ENCODE measurements around the gene MDC1. TPM values are rescaled to one million over a fixed set of nuclear protein-coding genes. Genes with fewer than 3 reads are reported as not detected.

MDC1 gene
- total and polyA plus RNA-seq, 2 of the 13 experiments (the other 11 are each of a cell fraction or from before 2014, with no cell fraction given): 8.4 to 14.0 TPM

DNA sequence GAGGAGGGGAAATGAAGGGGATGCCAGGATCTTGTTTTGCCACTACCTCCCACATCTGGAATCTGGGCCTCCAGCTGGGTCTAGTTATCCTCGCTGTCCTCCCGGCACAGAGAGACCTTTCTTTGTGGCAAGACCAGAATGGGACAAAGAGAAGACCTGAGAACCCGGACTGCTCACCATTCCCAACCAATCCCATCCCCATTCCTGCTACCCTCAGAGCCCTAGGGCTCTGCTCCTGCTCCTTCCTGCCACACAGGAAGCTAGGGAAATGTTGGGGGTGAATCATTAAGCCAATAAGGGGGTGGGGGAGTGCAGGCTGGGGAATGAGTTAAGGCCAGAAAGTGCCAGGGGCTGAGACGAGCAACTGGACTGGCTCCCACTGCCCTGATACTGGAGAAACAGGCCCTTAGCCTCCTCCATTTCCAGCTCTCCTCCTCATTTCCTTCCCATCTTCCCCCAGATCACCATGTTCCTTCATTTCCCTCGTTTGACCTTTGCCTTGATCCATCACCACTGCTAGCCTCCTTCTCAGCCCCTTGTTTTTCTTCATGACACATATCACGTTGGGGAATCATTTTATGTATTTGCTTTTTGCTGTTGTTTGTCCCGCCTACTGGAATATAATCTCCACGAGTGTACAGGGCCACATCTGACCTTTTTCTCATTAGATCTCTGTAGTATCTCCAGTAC, 31.9 kb upstream of the MDC1 start (continued):
- TF ChIP-seq, protein P1, sequence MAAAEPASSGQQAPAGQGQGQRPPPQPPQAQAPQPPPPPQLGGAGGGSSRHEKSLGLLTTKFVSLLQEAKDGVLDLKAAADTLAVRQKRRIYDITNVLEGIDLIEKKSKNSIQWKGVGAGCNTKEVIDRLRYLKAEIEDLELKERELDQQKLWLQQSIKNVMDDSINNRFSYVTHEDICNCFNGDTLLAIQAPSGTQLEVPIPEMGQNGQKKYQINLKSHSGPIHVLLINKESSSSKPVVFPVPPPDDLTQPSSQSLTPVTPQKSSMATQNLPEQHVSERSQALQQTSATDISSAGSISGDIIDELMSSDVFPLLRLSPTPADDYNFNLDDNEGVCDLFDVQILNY (CRISPR knock-in tag; conservative IDR thresholded peaks at IDR 0.05): no peak
- TF ChIP-seq ELF3 (CRISPR knock-in tag; IDR thresholded peaks at IDR 0.05): peak; percentile 78
- TF ChIP-seq, protein P2, sequence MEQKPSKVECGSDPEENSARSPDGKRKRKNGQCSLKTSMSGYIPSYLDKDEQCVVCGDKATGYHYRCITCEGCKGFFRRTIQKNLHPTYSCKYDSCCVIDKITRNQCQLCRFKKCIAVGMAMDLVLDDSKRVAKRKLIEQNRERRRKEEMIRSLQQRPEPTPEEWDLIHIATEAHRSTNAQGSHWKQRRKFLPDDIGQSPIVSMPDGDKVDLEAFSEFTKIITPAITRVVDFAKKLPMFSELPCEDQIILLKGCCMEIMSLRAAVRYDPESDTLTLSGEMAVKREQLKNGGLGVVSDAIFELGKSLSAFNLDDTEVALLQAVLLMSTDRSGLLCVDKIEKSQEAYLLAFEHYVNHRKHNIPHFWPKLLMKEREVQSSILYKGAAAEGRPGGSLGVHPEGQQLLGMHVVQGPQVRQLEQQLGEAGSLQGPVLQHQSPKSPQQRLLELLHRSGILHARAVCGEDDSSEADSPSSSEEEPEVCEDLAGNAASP (CRISPR knock-in tag; IDR thresholded peaks at IDR 0.05; ENCODE audit: borderline replicate concordance): peak; percentile 48; the same call in 1 of the 2 replicates
- no peak for TF ChIP-seq ZNF251 (CRISPR knock-in tag; IDR thresholded peaks at IDR 0.05)
- TF ChIP-seq, protein P3, sequence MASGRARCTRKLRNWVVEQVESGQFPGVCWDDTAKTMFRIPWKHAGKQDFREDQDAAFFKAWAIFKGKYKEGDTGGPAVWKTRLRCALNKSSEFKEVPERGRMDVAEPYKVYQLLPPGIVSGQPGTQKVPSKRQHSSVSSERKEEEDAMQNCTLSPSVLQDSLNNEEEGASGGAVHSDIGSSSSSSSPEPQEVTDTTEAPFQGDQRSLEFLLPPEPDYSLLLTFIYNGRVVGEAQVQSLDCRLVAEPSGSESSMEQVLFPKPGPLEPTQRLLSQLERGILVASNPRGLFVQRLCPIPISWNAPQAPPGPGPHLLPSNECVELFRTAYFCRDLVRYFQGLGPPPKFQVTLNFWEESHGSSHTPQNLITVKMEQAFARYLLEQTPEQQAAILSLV (CRISPR knock-in tag; IDR thresholded peaks at IDR 0.05; ENCODE audit: borderline replicate concordance): 0 out of 2 replicates have a peak, but pooled peaks have one; percentile 72
- TF ChIP-seq GLI4 (CRISPR knock-in tag; IDR thresholded peaks at IDR 0.05; ENCODE audit: borderline replicate concordance): no peak
- peak; percentile 67 for TF ChIP-seq ZFX (CRISPR knock-in tag; IDR thresholded peaks at IDR 0.05; ENCODE audit: low read depth)
- no peak for TF ChIP-seq NCOA5 (CRISPR knock-in tag; IDR thresholded peaks at IDR 0.05)
- TF ChIP-seq, protein P4, sequence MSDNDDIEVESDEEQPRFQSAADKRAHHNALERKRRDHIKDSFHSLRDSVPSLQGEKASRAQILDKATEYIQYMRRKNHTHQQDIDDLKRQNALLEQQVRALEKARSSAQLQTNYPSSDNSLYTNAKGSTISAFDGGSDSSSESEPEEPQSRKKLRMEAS (IDR thresholded peaks at IDR 0.05): peak; percentile 46
- TF ChIP-seq, protein P5, sequence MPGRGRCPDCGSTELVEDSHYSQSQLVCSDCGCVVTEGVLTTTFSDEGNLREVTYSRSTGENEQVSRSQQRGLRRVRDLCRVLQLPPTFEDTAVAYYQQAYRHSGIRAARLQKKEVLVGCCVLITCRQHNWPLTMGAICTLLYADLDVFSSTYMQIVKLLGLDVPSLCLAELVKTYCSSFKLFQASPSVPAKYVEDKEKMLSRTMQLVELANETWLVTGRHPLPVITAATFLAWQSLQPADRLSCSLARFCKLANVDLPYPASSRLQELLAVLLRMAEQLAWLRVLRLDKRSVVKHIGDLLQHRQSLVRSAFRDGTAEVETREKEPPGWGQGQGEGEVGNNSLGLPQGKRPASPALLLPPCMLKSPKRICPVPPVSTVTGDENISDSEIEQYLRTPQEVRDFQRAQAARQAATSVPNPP (CRISPR knock-in tag; IDR thresholded peaks at IDR 0.05): no peak
- peak; percentile 83; the same call in 1 of the 2 replicates for TF ChIP-seq ZMAT3 (CRISPR knock-in tag; conservative IDR thresholded peaks at IDR 0.05)
- TF ChIP-seq IRF2 (CRISPR knock-in tag; IDR thresholded peaks at IDR 0.05): peak; percentile 68
- TF ChIP-seq, protein P6, sequence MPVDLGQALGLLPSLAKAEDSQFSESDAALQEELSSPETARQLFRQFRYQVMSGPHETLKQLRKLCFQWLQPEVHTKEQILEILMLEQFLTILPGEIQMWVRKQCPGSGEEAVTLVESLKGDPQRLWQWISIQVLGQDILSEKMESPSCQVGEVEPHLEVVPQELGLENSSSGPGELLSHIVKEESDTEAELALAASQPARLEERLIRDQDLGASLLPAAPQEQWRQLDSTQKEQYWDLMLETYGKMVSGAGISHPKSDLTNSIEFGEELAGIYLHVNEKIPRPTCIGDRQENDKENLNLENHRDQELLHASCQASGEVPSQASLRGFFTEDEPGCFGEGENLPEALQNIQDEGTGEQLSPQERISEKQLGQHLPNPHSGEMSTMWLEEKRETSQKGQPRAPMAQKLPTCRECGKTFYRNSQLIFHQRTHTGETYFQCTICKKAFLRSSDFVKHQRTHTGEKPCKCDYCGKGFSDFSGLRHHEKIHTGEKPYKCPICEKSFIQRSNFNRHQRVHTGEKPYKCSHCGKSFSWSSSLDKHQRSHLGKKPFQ (CRISPR knock-in tag; IDR thresholded peaks at IDR 0.05; ENCODE audit: insufficient replicate concordance): peak; percentile 22
- TF ChIP-seq HIVEP1 (CRISPR knock-in tag; IDR thresholded peaks at IDR 0.05): no peak
- TF ChIP-seq THAP11 (CRISPR knock-in tag; IDR thresholded peaks at IDR 0.05): no peak
- peak; percentile 58 for TF ChIP-seq MEF2D (CRISPR knock-in tag; IDR thresholded peaks at IDR 0.05)
- TF ChIP-seq YY1 (IDR thresholded peaks at IDR 0.05; ENCODE audit: insufficient read depth, insufficient replicate concordance, low read depth, low read length): peak; percentile 55
- TF ChIP-seq ZNF431 (CRISPR knock-in tag; IDR thresholded peaks at IDR 0.05; ENCODE audit: borderline replicate concordance, low read depth): peak; percentile 32; the same call in 1 of the 2 replicates
- TF ChIP-seq, protein P7, sequence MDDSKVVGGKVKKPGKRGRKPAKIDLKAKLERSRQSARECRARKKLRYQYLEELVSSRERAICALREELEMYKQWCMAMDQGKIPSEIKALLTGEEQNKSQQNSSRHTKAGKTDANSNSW (CRISPR knock-in tag; IDR thresholded peaks at IDR 0.05; ENCODE audit: borderline replicate concordance): 0 out of 2 replicates have a peak, but pooled peaks have one; percentile 52
- TF ChIP-seq, protein P8, sequence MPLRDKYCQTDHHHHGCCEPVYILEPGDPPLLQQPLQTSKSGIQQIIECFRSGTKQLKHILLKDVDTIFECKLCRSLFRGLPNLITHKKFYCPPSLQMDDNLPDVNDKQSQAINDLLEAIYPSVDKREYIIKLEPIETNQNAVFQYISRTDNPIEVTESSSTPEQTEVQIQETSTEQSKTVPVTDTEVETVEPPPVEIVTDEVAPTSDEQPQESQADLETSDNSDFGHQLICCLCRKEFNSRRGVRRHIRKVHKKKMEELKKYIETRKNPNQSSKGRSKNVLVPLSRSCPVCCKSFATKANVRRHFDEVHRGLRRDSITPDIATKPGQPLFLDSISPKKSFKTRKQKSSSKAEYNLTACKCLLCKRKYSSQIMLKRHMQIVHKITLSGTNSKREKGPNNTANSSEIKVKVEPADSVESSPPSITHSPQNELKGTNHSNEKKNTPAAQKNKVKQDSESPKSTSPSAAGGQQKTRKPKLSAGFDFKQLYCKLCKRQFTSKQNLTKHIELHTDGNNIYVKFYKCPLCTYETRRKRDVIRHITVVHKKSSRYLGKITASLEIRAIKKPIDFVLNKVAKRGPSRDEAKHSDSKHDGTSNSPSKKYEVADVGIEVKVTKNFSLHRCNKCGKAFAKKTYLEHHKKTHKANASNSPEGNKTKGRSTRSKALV (CRISPR knock-in tag; IDR thresholded peaks at IDR 0.05): peak; percentile 6; the same call in 1 of the 2 replicates

Measured in HepG2 (cell line).